Uterus (tissue), 4 donors: ENCODE results near the gene RAD51B. TPM values are rescaled to one million over a fixed set of nuclear protein-coding genes. Genes with fewer than 3 reads are reported as not detected.

Experiments
- DNase-seq, 2 donors: peaks; one replicate each; pipeline ENCODE4 v3.0.0-alpha.2; 2019 to 2020
- H3K27ac ChIP-seq, 2 donors: fragments of 200-600 bp; sonication (generic); 1 replicate in 1 of 2; 2 replicates in 1 of 2; pipeline ENCODE4 v1.5.1; 2016 to 2018
- H3K27me3 ChIP-seq, 2 donors: fragments of 200-600 bp; sonication (generic); one replicate each; pipeline ENCODE4 v1.5.1; 2018 to 2019; ENCODE audit warnings: control low read depth in 1 of 2
- H3K36me3 ChIP-seq, 2 donors: fragments of 200-600 bp; sonication (generic); one replicate each; pipeline ENCODE4 v1.5.1; 2019; ENCODE audit warnings: control low read depth in 1 of 2
- H3K4me1 ChIP-seq, 2 donors: fragments of 200-600 bp; sonication (generic); one replicate each; pipeline ENCODE4 v1.5.1; 2018 to 2019; ENCODE audit warnings: control low read depth in 1 of 2
- H3K4me3 ChIP-seq, 2 donors: fragments of 200-600 bp; sonication (generic); 1 replicate in 1 of 2; 2 replicates in 1 of 2; pipeline ENCODE4 v1.5.1; 2018 to 2019; ENCODE audit warnings: mild to moderate bottlenecking in 1 of 2
- H3K9me3 ChIP-seq, 2 donors: fragments of 200-600 bp; sonication (generic); one replicate each; pipeline ENCODE4 v1.5.1; 2019; ENCODE audit warnings: control low read depth in 1 of 2
- POLR2A ChIP-seq, 2 donors: fragments of 450-650 bp; IDR thresholded peaks; one replicate each; pipeline ENCODE4 v1.6.1; 2016; ENCODE audit warnings: antibody characterized with exemption in 2 of 2, mild to moderate bottlenecking in 1 of 2, moderate library complexity in 1 of 2
- intact Hi-C: fragments of 100-400 bp; cut with DNase I; formaldehyde crosslinking; loops from one replicate; pipeline ENCODE4 v1.15.1; 2023; ENCODE audit warnings: low total_unique reads
- total RNA-seq, 4 donors: library from RNA; depleted of rRNA in 3 of 4; stranded (reverse); fragments of >200 nt in 3 of 4; gene quantifications; one replicate each; pipeline versions ENCODE4 v1.1.0 to v1.2.4, GENCODE V29; 2014 to 2023
- TF ChIP-seq, protein P1 (sequence below), 4 experiments: fragments of 200-600 bp in 2 of 4; fragments of 450-650 bp in 2 of 4; sonication (generic) in 2 of 4; IDR thresholded peaks; one replicate each; pipeline ENCODE4 v1.5.1; 2016 to 2019; ENCODE audit warnings: antibody characterized with exemption in 4 of 4, mild to moderate bottlenecking in 2 of 4, moderate library complexity in 1 of 4
- donor health status: DM: yes; HTN: yes; CAD: no.

RAD51B gene
- total RNA-seq, 4 donors from 2014 or later = 29.5 to 100.0 (median 70.3) TPM

DNA sequence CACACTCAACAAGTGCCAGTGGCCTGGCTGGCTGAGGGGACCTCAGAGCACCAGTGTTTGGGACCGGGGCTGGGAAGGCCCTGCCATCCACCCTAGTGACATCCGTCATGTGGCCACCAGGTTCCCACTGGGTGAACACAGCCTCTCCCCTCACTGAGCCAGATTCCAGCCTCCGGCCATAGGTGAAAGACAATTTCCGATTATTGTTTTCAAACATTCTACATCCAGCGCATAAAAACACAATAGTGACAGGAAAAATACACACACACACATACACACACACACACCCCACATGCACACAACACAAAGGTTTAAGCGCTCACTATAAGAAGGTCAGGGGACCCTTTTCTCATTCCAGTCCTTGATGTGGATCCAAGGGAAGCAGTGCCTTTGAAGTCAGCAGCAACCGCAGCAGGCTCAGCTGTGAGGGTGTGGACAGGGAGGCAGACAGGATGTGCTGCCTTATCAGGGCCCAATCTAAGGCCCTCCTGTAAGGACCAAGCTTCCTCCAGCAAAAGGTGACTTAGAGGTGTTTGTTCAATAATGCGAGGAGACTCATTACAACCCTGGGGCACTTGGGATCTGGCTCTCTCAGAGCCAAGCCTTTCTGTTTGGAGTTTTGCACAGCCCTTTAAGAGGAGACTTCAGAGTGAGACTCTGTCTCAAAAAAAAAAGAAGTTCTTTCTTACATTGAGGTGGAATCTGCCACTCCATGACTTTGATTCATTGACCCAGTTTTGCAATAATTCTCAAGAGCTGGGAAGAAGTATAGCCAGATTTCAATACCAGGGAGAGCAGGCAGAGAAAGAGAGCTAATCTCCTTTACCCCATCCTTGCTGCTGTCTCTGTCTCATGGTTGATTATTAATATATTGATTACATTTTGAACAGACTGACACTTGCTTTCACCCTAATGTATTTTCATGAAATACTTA, 745.5 kb downstream of the RAD51B start:
- DNase-seq = peak in 1 of 2 donors; percentile 51
- no peaks in the 10 kb centered on the region for H3K36me3 ChIP-seq
- TF ChIP-seq POLR2A (IDR thresholded peaks at IDR 0.05) = no peak
- TF ChIP-seq, protein P1, sequence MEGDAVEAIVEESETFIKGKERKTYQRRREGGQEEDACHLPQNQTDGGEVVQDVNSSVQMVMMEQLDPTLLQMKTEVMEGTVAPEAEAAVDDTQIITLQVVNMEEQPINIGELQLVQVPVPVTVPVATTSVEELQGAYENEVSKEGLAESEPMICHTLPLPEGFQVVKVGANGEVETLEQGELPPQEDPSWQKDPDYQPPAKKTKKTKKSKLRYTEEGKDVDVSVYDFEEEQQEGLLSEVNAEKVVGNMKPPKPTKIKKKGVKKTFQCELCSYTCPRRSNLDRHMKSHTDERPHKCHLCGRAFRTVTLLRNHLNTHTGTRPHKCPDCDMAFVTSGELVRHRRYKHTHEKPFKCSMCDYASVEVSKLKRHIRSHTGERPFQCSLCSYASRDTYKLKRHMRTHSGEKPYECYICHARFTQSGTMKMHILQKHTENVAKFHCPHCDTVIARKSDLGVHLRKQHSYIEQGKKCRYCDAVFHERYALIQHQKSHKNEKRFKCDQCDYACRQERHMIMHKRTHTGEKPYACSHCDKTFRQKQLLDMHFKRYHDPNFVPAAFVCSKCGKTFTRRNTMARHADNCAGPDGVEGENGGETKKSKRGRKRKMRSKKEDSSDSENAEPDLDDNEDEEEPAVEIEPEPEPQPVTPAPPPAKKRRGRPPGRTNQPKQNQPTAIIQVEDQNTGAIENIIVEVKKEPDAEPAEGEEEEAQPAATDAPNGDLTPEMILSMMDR (IDR thresholded peaks at IDR 0.05) = no peak
- no peaks in the 10 kb centered on the region for H3K9me3 ChIP-seq
- peak overlapping the region; percentile 88 to 95 for H3K27ac ChIP-seq
- peaks cover 14 to 29% of the 10 kb centered on the region in 2 donors for H3K4me1 ChIP-seq
- intact Hi-C loops = no loop called here
- H3K27me3 ChIP-seq = no peaks in the 10 kb centered on the region
- H3K4me3 ChIP-seq = no peak overlapping the region

DNA sequence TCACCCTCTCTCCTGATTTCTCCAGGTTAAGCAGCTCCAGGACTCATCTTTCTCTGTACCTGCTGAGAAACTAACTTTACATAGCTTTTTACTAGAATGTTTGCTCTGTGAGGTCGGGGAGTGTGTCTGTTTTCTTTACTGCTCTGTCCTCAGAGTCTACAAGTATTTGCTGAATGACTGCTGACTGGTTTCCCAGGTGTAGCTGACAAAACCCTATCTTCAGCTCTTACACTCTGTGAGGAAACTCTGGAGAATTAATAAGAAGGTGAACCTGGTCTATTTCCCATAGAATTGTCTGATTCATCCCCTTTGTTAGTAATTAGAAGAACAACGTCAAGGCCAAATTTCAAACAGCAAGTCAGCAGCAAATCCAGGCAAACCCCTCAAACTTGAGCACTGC, 746.5 kb downstream of the RAD51B start:
- Histone ChIP-seq H3K9me3 (no peaks in the 10 kb centered on the region), H3K4me3 (no peak overlapping the region), H3K4me1 (peaks cover 14 to 22% of the 10 kb centered on the region in 2 donors), H3K27ac (peak overlapping the region; percentile 88 to 95), H3K36me3 (no peaks in the 10 kb centered on the region), H3K27me3 (no peaks in the 10 kb centered on the region)
- DNase-seq = no peak
- intact Hi-C loops = no loop called here
- TF ChIP-seq POLR2A (IDR thresholded peaks at IDR 0.05) = no peak
- TF ChIP-seq, protein P1 (IDR thresholded peaks at IDR 0.05) = no peak

DNA sequence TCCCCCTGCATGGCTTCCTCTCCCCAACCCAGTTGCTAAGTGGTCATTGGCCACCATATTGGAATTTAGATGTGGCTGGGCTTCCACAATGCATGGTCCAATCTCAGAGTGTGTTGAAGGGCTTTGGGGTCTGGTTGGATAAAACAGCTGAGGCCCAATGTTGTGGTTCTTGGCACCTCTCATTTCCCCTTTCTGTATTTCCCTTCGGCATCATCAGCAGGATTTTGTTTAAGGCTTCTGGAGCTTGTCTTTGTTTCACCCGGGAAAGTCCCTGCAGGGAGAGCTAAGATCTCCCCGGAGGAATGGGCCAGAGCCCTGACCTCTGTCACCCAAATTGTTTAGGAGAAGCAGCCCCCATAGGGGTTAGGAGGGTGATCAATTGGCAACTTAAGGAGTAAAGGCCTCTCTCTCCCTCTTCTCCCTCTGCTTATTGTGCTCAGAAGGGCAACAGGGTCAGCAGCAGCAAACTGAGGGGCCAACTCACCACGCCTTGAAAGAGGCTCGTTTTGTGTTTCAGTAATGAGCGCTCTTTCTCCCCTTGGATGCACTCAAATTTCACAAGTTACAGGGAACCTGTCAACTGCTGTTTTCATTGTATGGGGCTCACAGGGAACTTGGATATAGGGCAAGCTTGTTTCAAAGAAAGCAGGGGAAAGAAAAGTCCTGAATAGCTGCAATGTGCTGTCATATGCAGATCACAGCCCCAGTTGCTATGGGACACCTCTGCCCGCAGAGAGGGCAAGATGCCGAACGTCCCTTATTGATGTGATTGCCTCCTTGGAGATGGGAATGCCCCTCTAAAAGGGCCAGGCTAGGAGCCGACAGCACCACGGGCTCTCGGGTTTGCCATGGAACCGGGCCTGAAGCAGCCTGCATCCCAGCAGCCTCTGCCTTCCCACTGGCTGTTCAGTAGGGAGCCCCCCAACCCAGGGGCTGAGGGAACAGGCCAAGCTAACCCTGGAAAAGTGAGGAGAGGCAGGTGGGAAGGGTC, 749.6 kb downstream of the RAD51B start:
- TF ChIP-seq POLR2A (IDR thresholded peaks at IDR 0.05) = no peak
- TF ChIP-seq, protein P1 (IDR thresholded peaks at IDR 0.05) = no peak
- H3K9me3 ChIP-seq = no peaks in the 10 kb centered on the region
- no peaks in the 10 kb centered on the region for H3K27me3 ChIP-seq
- intact Hi-C loops = no loop called here
- peak overlapping the region; percentile 15 to 36 for H3K27ac ChIP-seq
- peaks cover 0 to 8% of the 10 kb centered on the region in 2 donors for H3K4me1 ChIP-seq
- DNase-seq = no peak
- no peak overlapping the region for H3K4me3 ChIP-seq
- H3K36me3 ChIP-seq = no peaks in the 10 kb centered on the region

DNA sequence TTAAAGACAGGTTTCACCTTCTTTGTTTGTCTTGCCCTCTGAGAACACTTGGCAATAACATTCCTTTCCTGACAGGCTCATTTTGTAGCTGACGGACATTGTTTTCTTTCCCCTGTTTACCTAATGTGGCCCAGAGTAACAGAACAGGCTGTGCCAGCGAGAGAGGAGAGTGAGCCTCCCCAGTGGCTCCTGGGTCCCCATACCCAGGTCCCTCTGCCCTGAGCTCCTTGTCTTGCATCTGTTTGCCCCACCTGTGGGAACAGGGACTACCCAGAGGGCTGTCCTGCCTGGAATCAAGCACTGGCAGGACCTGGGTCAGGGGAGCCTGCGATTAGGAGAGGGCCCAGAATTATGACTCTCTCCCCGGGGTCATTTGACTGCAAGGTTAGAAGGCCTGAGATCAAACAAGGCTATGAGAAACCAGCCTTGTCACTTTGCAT, 750.4 kb downstream of the RAD51B start:
- Histone ChIP-seq H3K9me3 (no peaks in the 10 kb centered on the region), H3K27ac (peak overlapping the region; percentile 15 to 36), H3K4me1 (peaks cover 0 to 3% of the 10 kb centered on the region in 2 donors), H3K36me3 (no peaks in the 10 kb centered on the region), H3K4me3 (no peak overlapping the region), H3K27me3 (no peaks in the 10 kb centered on the region)
- TF ChIP-seq, protein P1 (IDR thresholded peaks at IDR 0.05) = no peak
- no peak for TF ChIP-seq POLR2A (IDR thresholded peaks at IDR 0.05)
- DNase-seq = no peak
- intact Hi-C loops = no loop called here
